H1 (cell line): ENCODE results near the gene ADAM22. TPM values are rescaled to one million over a fixed set of nuclear protein-coding genes. Genes with fewer than 3 reads are reported as not detected.

ENCODE experiments used
- CTCF ChIA-PET: fragments of 300-600 bp; sonication (Branson Sonifier 250); formaldehyde crosslinking; loops from one replicate; lab custom pipeline; 2021; ENCODE audit not compliant: partially characterized antibody; lab: Charles Lee
- POLR2A ChIA-PET: fragments of 300-600 bp; sonication (Branson Sonifier 250); formaldehyde crosslinking; loops from one replicate; lab custom pipeline; 2021; ENCODE audit warnings: inconsistent platforms; ENCODE audit not compliant: partially characterized antibody; lab: Charles Lee
- DNase-seq, 2 experiments: peaks; one replicate each; pipeline versions ENCODE4 v3.0.0 to v3.0.0-alpha.2; 2010 to 2022; ENCODE audit warnings: low spot score in 2 of 2, low read depth in 1 of 2, mixed read lengths in 1 of 2
- FAIRE-seq: peaks from 2 replicates; lab custom pipeline; 2011; peaks lifted over from hg19 to GRCh38; lab: Jason Lieb, UNC
- H2AFZ ChIP-seq: 2 replicates; pipeline ENCODE4 v1.8.1; 2012; ENCODE audit warnings: low read length, inconsistent platforms
- H2AK5ac ChIP-seq: 2 replicates; pipeline ENCODE4 v1.6.1; 2013; ENCODE audit warnings: low read depth, low read length
- H2BK120ac ChIP-seq: replicated peaks from 2 replicates; pipeline ENCODE3; 2013; ENCODE audit warnings: low read depth, low read length, inconsistent platforms
- H2BK12ac ChIP-seq: 2 replicates; pipeline ENCODE4 v1.6.1; 2013; ENCODE audit warnings: low read depth, low read length
- H2BK15ac ChIP-seq: 2 replicates; pipeline ENCODE4 v1.6.1; 2013; ENCODE audit warnings: low read length
- H2BK20ac ChIP-seq: 2 replicates; pipeline ENCODE4 v1.6.1; 2013; ENCODE audit warnings: low read length
- H2BK5ac ChIP-seq: 2 replicates; pipeline ENCODE4 v1.6.1; 2013; ENCODE audit warnings: low read depth, low read length
- H3K14ac ChIP-seq: 2 replicates; pipeline ENCODE4 v1.6.1; 2013; ENCODE audit warnings: inconsistent platforms; ENCODE audit not compliant: insufficient read length
- H3K18ac ChIP-seq: 2 replicates; pipeline ENCODE4 v1.6.1; 2013; ENCODE audit warnings: low read length; ENCODE audit errors: extremely low read depth
- H3K23ac ChIP-seq: 2 replicates; pipeline ENCODE4 v1.6.1; 2013; ENCODE audit warnings: inconsistent platforms; ENCODE audit not compliant: insufficient read length
- H3K23me2 ChIP-seq: 2 replicates; pipeline ENCODE4 v1.6.1; 2013; ENCODE audit warnings: low read depth, low read length
- H3K27ac ChIP-seq: 2 replicates; pipeline ENCODE4 v1.6.1; 2011; ENCODE audit warnings: low read depth, low read length, inconsistent platforms
- H3K27me3 ChIP-seq, 4 experiments: replicated peaks in 1 of 4; 1 replicate in 1 of 4; 2 replicates in 3 of 4; pipeline versions ENCODE4 v1.6.1 to v1.8.1; 2011 to 2013; ENCODE audit warnings: low read length in 3 of 4, mild to moderate bottlenecking in 3 of 4, inconsistent platforms in 2 of 4, mixed read lengths in 2 of 4, moderate library complexity in 1 of 4; ENCODE audit not compliant: control insufficient read depth in 3 of 4, insufficient read depth in 3 of 4; ENCODE audit errors: extremely low read depth in 1 of 4
- H3K36me3 ChIP-seq, 4 experiments: 2 replicates each; pipeline versions ENCODE4 v1.6.1 to v1.8.1; 2011 to 2013; ENCODE audit warnings: mild to moderate bottlenecking in 4 of 4, low read length in 3 of 4, moderate library complexity in 2 of 4, control low read depth in 1 of 4, inconsistent platforms in 1 of 4; ENCODE audit not compliant: insufficient read depth in 4 of 4, control insufficient read depth in 2 of 4
- H3K4ac ChIP-seq: replicated peaks from 2 replicates; pipeline ENCODE3; 2013; ENCODE audit warnings: low read length, low read depth, mixed read lengths, inconsistent platforms; ENCODE audit not compliant: insufficient read length
- H3K4me1 ChIP-seq, 4 experiments: replicated peaks in 1 of 4; 1 replicate in 1 of 4; 2 replicates in 3 of 4; pipeline versions ENCODE4 v1.6.1 to v1.8.1; 2011 to 2013; ENCODE audit warnings: low read length in 3 of 4, inconsistent platforms in 2 of 4, mixed read lengths in 1 of 4; ENCODE audit not compliant: insufficient read depth in 4 of 4, control insufficient read depth in 3 of 4
- H3K4me2 ChIP-seq, 2 experiments: 2 replicates each; pipeline versions ENCODE4 v1.6.1 to v1.8.1; 2011 to 2013; ENCODE audit warnings: low read depth in 2 of 2, low read length in 2 of 2, control low read depth in 1 of 2, inconsistent platforms in 1 of 2, mild to moderate bottlenecking in 1 of 2; ENCODE audit not compliant: insufficient read depth in 1 of 2
- H3K4me3 ChIP-seq, 4 experiments: fragments of 200-600, 300-600 bp in 1 of 4; sonication (generic), shearing (Covaris generic), sonication (Bioruptor Twin) in 1 of 4; 2 replicates each; pipeline versions ENCODE4 v1.5.1 to v1.8.1; 2011 to 2016; ENCODE audit warnings: low read length in 4 of 4, low read depth in 3 of 4, control low read depth in 2 of 4, inconsistent platforms in 2 of 4, mild to moderate bottlenecking in 2 of 4, mixed read lengths in 1 of 4, moderate library complexity in 1 of 4; ENCODE audit not compliant: insufficient read depth in 2 of 4; ENCODE audit errors: extremely low read depth in 1 of 4
- H3K56ac ChIP-seq: replicated peaks from 2 replicates; pipeline ENCODE3; 2013; ENCODE audit warnings: low read depth, mild to moderate bottlenecking, mixed read lengths, low read length, inconsistent platforms; ENCODE audit not compliant: insufficient read length
- H3K79me1 ChIP-seq: 2 replicates; pipeline ENCODE4 v1.6.1; 2013; ENCODE audit warnings: low read depth, low read length, control low read depth
- H3K79me2 ChIP-seq, 2 experiments: 2 replicates each; pipeline versions ENCODE4 v1.6.1 to v1.8.1; 2012 to 2013; ENCODE audit warnings: low read length in 2 of 2, mild to moderate bottlenecking in 2 of 2, inconsistent platforms in 1 of 2; ENCODE audit not compliant: insufficient read depth in 2 of 2, control insufficient read depth in 1 of 2
- H3K9ac ChIP-seq, 4 experiments: replicated peaks in 1 of 4; 1 replicate in 1 of 4; 2 replicates in 3 of 4; pipeline versions ENCODE4 v1.6.1 to v1.8.1; 2011 to 2013; ENCODE audit warnings: low read depth in 3 of 4, low read length in 3 of 4, control low read depth in 2 of 4, mild to moderate bottlenecking in 2 of 4, moderate library complexity in 2 of 4, inconsistent platforms in 1 of 4; ENCODE audit errors: extremely low read depth in 1 of 4
- H3K9me3 ChIP-seq, 2 experiments: 2 replicates each; pipeline versions ENCODE4 v1.6.1 to v1.8.1; 2012 to 2013; ENCODE audit warnings: mild to moderate bottlenecking in 2 of 2, moderate library complexity in 2 of 2, control low read depth in 1 of 2, inconsistent platforms in 1 of 2, low read depth in 1 of 2, low read length in 1 of 2, mixed read lengths in 1 of 2; ENCODE audit not compliant: insufficient read depth in 2 of 2
- H4K20me1 ChIP-seq, 2 experiments: replicated peaks in 1 of 2; 2 replicates each; pipeline versions ENCODE3 to v1.8.1; 2011 to 2013; ENCODE audit warnings: inconsistent platforms in 2 of 2, low read length in 2 of 2, mild to moderate bottlenecking in 1 of 2; ENCODE audit not compliant: insufficient read depth in 2 of 2, control insufficient read depth in 1 of 2
- H4K5ac ChIP-seq: 2 replicates; pipeline ENCODE4 v1.6.1; 2013; ENCODE audit warnings: low read length, low read depth, mixed read lengths, inconsistent platforms; ENCODE audit not compliant: insufficient read length
- H4K8ac ChIP-seq: 2 replicates; pipeline ENCODE4 v1.8.0; 2013; ENCODE audit warnings: mild to moderate bottlenecking, moderate library complexity, low read length, inconsistent platforms; ENCODE audit not compliant: insufficient read depth; ENCODE audit errors: extremely low read depth
- H4K91ac ChIP-seq: replicated peaks from 2 replicates; pipeline ENCODE3; 2013; ENCODE audit warnings: low read length, mixed read lengths, inconsistent platforms; ENCODE audit not compliant: insufficient read length
- ATF2 ChIP-seq: IDR thresholded peaks from 2 replicates; pipeline ENCODE4 v1.6.1; 2012; ENCODE audit warnings: low read length, inconsistent platforms
- CBX8 ChIP-seq: fragments of 300-800, 300-1000 bp; sonication (generic); IDR thresholded peaks from 2 replicates; pipeline ENCODE4 v1.7.1; 2016; ENCODE audit warnings: low read depth, low read length, borderline replicate concordance
- CTBP2 ChIP-seq: IDR thresholded peaks from 2 replicates; pipeline ENCODE4 v1.7.0; 2011; ENCODE audit warnings: borderline replicate concordance, mild to moderate bottlenecking, moderate library complexity, mixed read lengths, low read length; ENCODE audit not compliant: insufficient read depth, insufficient read length
- FOSL1 ChIP-seq: IDR thresholded peaks from 2 replicates; pipeline ENCODE4 v1.6.1; 2011; ENCODE audit warnings: mild to moderate bottlenecking, low read depth, low read length, moderate library complexity; ENCODE audit not compliant: insufficient read depth
- HDAC6 ChIP-seq: IDR thresholded peaks from one replicate; pipeline ENCODE4 v1.7.1; 2012; ENCODE audit warnings: low read depth, mild to moderate bottlenecking, inconsistent platforms, low read length, moderate library complexity
- KDM5A ChIP-seq: fragments of 200-600 bp; IDR thresholded peaks from 2 replicates; pipeline ENCODE4 v1.7.1; 2012; ENCODE audit warnings: mild to moderate bottlenecking, low read length, inconsistent platforms, mixed read lengths
- MAX ChIP-seq: IDR thresholded peaks from 2 replicates; pipeline ENCODE4 v1.6.1; 2012; ENCODE audit warnings: inconsistent platforms
- RFX5 ChIP-seq: IDR thresholded peaks from 2 replicates; pipeline ENCODE4 v1.6.1; 2011; ENCODE audit warnings: low read depth, low read length, improper control_type of control experiment, borderline replicate concordance
- SIRT6 ChIP-seq: IDR thresholded peaks from one replicate; pipeline ENCODE4 v1.7.1; 2012; ENCODE audit warnings: low read length, inconsistent platforms
- SIX5 ChIP-seq: IDR thresholded peaks from 2 replicates; pipeline ENCODE4 v1.6.1; 2011; ENCODE audit warnings: mild to moderate bottlenecking, low read depth, low read length
- SP1 ChIP-seq: IDR thresholded peaks from 2 replicates; pipeline ENCODE4 v1.6.1; 2011; ENCODE audit warnings: low read depth, low read length
- USF2 ChIP-seq: IDR thresholded peaks from 2 replicates; pipeline ENCODE4 v1.6.1; 2011; ENCODE audit warnings: low read length, improper control_type of control experiment
- polyA plus RNA-seq, 7 experiments: library from polyadenylated mRNA; depleted of rRNA in 3 of 7; stranded (reverse) in 5 of 7; unstranded in 2 of 7; fragments of >200 nt in 5 of 7; fragments of 200-250 nt in 2 of 7; gene quantifications; 1 replicate in 5 of 7; 2 replicates in 1 of 7; 4 replicates in 1 of 7; pipeline versions ENCODE4 v1.2.1 to v1.2.3, GENCODE V29; 2011 to 2013; ENCODE audit warnings: missing spikeins in 2 of 7, mixed read lengths in 2 of 7
- total RNA-seq: library from RNA; stranded (reverse); fragmentation: NEBNext Ultra II Directional; extraction: Animal tissue kit (Norgen Biotek cat#: 25700); gene quantifications from 2 replicates; pipeline ENCODE4 v1.2.1, GENCODE V29; 2021

Gene ADAM22
- total and polyA plus RNA-seq, 2 of the 8 experiments (the other 6 are each of a cell fraction or from before 2014, with no cell fraction given), result 4.6 to 21.4 TPM

GRCh38 chr7:88216276-88216675 is 282.2 kb downstream of the ADAM22 start:
- CTCF ChIA-PET, result interaction anchor here (0.7 to 1.2 kb wide), 2 partner anchors 161 to 789 kb away, joined by 3 read pairs; no protein-coding TSS in a partner anchor
- POLR2A ChIA-PET, result no interaction called here
- H3K18ac ChIP-seq, result no peak overlapping the region
- H3K4ac ChIP-seq, result no peak overlapping the region
- peaks cover 10% of the 10 kb centered on the region for H3K23me2 ChIP-seq
- no peaks in the 10 kb centered on the region for H3K9me3 ChIP-seq
- H3K4me1 ChIP-seq, result peaks cover 3 to 21% (median 12%) of the 10 kb centered on the region in 4 experiments
- H3K14ac ChIP-seq, result no peak overlapping the region
- no peak overlapping the region for H3K27ac ChIP-seq
- FAIRE-seq, result no peak
- no peak for DNase-seq
- no peaks in the 10 kb centered on the region for H3K27me3 ChIP-seq
- no peak overlapping the region for H2BK20ac ChIP-seq
- H4K5ac ChIP-seq, result no peak overlapping the region
- H3K56ac ChIP-seq, result no peak overlapping the region
- H3K79me1 ChIP-seq, result no peaks in the 10 kb centered on the region; the same call in 1 of the 2 replicates
- no peak overlapping the region for H3K4me2 ChIP-seq
- no peak overlapping the region for H2AFZ ChIP-seq
- H3K9ac ChIP-seq, result no peak overlapping the region
- H2BK120ac ChIP-seq, result no peak overlapping the region
- H3K36me3 ChIP-seq, result peaks cover 0 to 29% (median 4%) of the 10 kb centered on the region in 4 experiments; a peak in 4 of 8 replicates
- no peak overlapping the region for H2BK12ac ChIP-seq
- H4K20me1 ChIP-seq, result peaks cover 3 to 6% of the 10 kb centered on the region in 2 experiments
- H2BK15ac ChIP-seq, result no peak overlapping the region
- no peak overlapping the region for H3K4me3 ChIP-seq
- no peak overlapping the region for H2AK5ac ChIP-seq
- H2BK5ac ChIP-seq, result no peak overlapping the region
- H3K23ac ChIP-seq, result no peak overlapping the region
- no peak overlapping the region for H4K91ac ChIP-seq
- no peak overlapping the region for H4K8ac ChIP-seq
- H3K79me2 ChIP-seq, result peaks cover 0 to 31% of the 10 kb centered on the region in 2 experiments; a peak in 2 of 4 replicates
- no peak for TF ChIP-seq KDM5A
- no peak for TF ChIP-seq USF2
- no peak for TF ChIP-seq FOSL1
- TF ChIP-seq MAX, result no peak
- TF ChIP-seq CTBP2, result no peak
- no peak for TF ChIP-seq SIX5
- TF ChIP-seq CBX8, result no peak
- TF ChIP-seq RFX5, result no peak
- no peak for TF ChIP-seq SIRT6
- no peak for TF ChIP-seq ATF2
- no peak for TF ChIP-seq SP1
- no peak for TF ChIP-seq HDAC6
